Omental fat pad (tissue), 4 donors: ENCODE measurements around the gene PDZRN3. TPM values are rescaled to one million over a fixed set of nuclear protein-coding genes. Genes with fewer than 3 reads are reported as not detected.

Experiments used
- ATAC-seq: fragments of 150-250 bp; one replicate; pipeline ENCODE4 v1.9.1; 2016; ENCODE audit warnings: mild to moderate bottlenecking, moderate library complexity; ENCODE audit not compliant: low FRiP score
- DNase-seq: peaks from one replicate; pipeline ENCODE4 v3.0.0-alpha.2; 2019; ENCODE audit warnings: low spot score
- total RNA-seq, 4 donors: library from RNA; depleted of rRNA; stranded (reverse); fragments of >200 nt; gene quantifications; one replicate each; pipeline ENCODE4 v1.1.0, GENCODE V29; 2016
- TF ChIP-seq, protein P1 (sequence below), 3 donors: fragments of 450-650 bp; IDR thresholded peaks; one replicate each; pipeline ENCODE4 v1.5.1; 2016 to 2017; ENCODE audit warnings: antibody characterized with exemption in 3 of 3, mild to moderate bottlenecking in 3 of 3, moderate library complexity in 2 of 3

Gene PDZRN3
- total RNA-seq, 4 donors from 2014 or later, result 22.8 to 47.4 (median 37.5) TPM

DNA sequence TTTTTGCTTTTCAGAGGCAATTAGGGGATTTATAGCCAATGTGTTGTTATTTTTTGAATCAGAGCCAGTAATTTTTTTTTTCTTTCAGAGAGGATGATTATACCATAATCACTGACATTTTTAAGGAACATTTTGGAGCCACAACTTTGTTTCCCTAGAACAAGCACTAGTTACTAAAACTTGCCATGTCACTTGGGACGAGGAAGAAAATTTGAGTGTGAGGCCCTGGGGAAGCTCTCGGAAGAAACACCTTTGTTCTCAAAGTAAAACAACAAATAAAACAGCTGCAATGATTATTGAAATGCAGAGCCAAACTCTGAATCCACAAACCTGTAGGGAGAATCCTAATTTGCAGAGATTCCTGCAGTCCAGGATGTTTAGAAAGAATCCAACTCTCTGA lies 69.7 kb downstream of the PDZRN3 start:
- no peak for DNase-seq
- no peak for ATAC-seq
- TF ChIP-seq, protein P1, sequence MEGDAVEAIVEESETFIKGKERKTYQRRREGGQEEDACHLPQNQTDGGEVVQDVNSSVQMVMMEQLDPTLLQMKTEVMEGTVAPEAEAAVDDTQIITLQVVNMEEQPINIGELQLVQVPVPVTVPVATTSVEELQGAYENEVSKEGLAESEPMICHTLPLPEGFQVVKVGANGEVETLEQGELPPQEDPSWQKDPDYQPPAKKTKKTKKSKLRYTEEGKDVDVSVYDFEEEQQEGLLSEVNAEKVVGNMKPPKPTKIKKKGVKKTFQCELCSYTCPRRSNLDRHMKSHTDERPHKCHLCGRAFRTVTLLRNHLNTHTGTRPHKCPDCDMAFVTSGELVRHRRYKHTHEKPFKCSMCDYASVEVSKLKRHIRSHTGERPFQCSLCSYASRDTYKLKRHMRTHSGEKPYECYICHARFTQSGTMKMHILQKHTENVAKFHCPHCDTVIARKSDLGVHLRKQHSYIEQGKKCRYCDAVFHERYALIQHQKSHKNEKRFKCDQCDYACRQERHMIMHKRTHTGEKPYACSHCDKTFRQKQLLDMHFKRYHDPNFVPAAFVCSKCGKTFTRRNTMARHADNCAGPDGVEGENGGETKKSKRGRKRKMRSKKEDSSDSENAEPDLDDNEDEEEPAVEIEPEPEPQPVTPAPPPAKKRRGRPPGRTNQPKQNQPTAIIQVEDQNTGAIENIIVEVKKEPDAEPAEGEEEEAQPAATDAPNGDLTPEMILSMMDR (IDR thresholded peaks at IDR 0.05), result no peak

DNA sequence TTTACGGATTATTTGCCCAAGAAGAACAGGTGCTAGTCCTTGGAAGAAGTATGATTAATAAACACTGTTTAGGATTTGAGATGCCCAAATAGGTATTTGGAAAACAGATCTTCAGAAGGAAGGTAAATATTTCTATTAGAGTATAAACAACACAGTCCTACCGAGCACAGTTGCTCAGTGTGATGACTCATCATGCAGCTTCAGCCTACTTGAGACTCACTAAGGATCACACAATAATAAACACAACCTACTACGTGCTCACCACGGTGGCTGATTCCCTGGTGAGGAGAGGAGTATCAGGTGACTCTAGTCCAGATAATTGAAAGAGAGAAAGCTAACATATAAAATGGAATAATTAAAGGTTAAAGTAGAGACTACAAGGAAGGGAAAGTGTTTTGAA lies 72.0 kb downstream of the PDZRN3 start:
- TF ChIP-seq, protein P1 (IDR thresholded peaks at IDR 0.05), result no peak
- no peak for DNase-seq
- no peak for ATAC-seq

DNA sequence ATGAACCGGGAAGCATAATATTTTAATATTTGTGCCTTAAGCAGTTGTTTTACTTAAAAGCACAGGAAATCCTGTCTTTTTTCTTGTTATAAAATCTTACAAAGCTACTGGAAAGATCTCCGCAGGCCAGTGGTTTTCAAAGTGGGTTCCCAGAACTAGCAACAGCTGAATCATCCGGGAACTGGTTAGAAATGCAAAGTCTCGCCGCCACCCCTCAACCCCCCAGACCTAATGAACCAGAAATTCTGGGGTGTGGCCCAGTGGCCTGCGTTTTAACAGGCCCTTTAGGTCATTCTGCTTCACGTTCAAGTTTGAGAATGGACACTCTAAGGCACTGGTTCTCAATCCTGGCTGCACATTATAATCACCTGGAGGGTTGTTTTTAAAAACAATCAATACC lies 74.7 kb downstream of the PDZRN3 start:
- no peak for ATAC-seq
- TF ChIP-seq, protein P1 (IDR thresholded peaks at IDR 0.05), result no peak
- DNase-seq, result no peak

DNA sequence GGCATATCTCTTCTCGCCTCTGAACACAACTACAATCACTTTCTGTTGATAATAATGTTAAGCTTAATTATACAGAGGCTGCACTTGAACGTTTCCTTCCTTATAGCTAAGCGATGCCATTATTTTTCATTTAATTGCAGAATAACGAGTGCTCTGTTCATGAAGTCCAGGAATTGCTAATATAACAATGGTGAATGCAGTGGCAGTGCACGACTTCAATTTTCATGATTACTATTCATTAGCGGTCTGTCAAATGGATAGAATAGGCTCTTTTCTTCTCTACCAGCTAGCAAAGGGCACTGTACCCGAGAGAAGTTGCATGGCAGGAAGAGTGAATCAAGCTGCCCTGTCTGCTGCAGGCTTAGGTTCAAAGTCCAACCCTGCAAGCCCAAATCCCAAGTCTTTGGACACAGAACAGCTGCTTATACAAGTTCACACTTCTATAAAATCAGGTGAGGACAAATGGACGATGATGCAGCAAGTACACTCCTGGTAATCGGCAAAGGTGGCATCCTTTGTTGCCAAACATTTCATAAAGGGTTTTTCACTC lies 75.6 kb downstream of the PDZRN3 start:
- DNase-seq, result no peak
- no peak for ATAC-seq
- TF ChIP-seq, protein P1 (IDR thresholded peaks at IDR 0.05), result no peak

DNA sequence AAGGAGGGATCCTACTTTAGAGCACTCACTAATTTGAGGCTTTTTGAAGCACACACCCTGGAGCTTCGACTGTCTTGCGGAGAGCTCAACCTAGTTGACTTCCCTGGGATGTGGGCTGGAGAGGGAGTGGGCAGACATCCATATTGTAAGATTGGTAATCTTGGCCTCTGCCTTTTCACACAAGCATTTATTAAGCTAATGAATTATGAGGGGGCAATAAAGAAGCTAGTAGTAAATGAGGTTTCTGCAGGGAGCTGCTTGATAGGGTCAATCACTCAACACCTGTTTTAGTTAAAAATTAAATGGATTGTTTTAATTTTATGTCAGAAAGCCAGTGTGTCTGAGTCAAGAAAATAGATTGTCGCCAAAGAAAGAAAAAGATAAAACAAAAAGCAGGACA lies 76.3 kb downstream of the PDZRN3 start:
- DNase-seq (no peak), ATAC-seq (no peak)
- TF ChIP-seq, protein P1 (IDR thresholded peaks at IDR 0.05), result no peak

DNA sequence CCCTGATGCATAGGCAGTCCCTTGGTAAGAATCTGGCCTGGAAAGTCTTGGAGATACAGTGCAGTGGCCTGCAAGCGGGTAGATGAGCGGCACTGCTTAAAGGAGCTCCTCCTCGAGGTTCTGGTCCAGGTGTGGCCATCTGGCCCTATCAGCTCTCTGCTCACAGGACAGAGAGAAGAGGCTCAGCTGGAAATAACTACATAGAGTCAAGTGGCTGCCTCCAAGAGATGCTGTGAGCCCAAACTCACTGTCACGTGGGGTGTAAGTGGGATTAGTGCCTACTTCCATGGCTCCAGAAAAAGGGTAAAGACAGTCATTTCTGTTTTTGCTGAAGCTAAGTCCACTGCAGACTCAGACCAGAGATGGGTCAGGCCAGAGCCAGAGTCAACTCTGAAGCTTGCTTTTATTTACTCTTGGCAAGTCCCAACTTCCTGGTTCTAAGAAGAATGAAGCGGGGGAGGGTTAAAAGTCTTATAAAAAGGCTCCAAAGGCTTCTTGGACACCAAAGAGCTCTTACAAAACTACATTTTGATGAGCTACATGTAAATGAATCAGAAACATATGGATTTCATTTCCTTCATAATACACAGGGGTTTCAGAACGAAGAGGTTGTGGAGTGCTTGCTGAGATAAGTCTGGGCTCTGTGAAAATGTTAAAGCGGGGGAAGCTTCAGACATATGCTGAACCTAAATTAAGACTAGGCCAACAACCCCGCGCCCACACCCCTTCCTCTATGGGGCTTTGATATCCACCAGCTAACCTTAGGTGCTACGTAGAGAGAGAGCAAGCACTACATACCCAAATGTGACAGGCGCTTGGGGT lies 77.1 kb downstream of the PDZRN3 start:
- TF ChIP-seq, protein P1 (IDR thresholded peaks at IDR 0.05), result no peak
- no peak for DNase-seq
- no peak for ATAC-seq

DNA sequence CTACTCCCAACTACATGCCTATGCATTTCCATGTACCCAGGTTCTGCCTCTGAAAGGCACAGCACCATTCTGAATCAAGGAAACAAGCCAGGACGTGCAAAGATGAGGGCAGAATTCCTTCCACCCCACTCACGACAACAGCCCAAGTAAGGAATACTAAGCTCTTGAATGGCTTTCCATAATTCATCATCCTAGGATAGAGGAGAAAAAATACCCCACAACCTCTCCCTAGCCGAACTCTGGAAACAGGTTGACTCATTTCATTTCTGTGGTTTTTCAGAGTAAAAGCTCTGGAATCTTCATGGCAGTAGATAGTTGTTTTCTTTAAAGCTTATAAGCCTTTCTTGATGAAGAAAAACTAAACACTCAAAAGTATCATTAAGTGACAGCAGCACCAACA lies 77.8 kb downstream of the PDZRN3 start:
- TF ChIP-seq, protein P1 (IDR thresholded peaks at IDR 0.05), result no peak
- no peak for DNase-seq
- ATAC-seq, result no peak
